ENCODE results near the gene IL10RB.
"Not testable (repeated sequence)": the region's sequence is repeated elsewhere in the genome, so short reads cannot be mapped to it uniquely, and the experiment has no call there.

Gene IL10RB

DNA sequence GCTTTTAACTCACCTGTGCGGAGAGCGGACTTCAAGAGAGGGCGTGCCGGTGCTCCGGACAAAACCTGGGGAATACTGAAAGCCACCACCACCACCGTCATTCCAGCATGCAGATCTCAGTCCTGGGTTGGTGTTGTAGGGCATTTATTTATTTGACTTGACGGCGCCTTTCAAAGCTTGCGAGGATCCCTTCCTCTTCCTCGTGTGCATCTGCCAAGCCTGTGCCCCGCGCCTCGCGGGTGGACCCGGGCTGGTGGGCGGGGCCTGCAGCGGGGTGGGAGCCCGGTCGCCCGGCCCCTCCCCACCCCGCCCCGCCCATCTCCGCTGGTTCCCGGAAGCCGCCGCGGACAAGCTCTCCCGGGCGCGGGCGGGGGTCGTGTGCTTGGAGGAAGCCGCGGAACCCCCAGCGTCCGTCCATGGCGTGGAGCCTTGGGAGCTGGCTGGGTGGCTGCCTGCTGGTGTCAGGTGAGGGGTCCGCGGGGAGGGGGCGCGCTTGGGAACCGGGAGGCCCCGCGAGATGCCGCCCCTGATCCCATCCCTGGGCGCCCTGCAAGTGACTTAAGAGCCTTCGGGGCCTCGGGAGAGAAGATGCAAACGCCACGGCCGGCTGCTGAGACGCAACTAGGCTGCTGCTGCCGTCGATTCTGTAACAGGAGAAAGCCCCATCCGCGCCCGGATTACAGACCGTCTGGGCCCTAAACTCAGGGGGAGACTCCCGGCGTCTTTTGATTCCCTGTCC, at the start of gene IL10RB:
Gene IL10RB (plus strand): TSS at position 318 of the 739 bp plus-strand sequence. CDS start 99 bp downstream, at position 417.
- peak; percentile 71 for DNase-seq (ENCODE audit: low spot score)

DNA sequence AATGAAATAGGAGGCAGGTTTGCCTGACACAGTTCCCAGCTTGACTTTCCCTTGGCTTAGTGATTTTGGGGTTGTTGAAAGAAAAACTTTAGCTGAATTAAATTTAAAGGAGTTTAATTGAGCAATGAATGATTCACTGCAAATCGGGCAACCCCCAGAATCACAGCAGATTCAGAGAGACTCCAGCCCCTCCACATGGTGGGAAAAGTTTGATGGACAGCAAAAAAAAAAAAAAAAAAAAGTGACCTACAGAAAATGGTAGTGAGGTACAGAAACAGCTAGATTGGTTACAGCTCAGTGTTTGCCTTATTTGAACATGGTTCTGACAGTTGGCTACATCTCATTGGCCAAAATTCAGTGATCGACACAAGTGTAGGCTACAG, 49.0 kb upstream of the IL10RB start:
- no peak for DNase-seq (ENCODE audit: low spot score)

DNA sequence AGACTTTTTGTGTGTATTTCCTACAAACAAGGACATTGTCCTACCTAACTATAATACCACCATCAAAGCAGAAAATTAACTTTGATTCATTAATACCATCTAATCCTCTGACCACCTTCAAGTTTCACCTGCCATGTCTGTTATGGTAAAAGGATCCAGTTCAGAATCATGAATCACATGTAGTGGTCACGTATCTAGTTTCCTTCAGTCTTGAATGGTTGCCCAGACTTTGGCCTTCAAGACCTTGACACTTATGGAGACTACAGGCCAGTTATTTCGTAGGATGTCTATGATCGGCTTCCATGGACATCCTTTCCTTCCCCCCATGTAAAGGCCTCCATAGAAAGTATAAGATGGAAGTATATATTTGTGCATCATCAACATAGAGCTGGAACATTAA, 46.9 kb upstream of the IL10RB start:
- no peak for DNase-seq (ENCODE audit: low spot score)

DNA sequence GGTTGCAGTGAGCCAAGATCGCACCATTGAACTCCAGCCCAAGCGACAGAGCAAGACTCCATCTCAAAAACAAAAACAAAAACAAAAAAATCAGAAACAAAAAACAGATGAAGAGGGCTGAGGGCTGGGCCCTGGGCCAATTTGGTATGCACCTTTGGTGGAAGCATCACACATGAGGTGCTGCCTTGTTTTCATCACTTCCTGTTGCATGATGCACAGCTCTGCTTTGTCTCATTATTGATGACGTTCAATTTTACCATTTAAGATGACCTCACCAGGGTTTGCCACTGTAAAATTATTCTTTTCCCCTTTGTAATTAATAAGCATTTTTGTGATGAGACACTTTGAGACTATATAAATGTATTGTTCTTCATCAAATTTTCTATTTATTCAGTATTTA, 46.2 kb upstream of the IL10RB start:
- DNase-seq (ENCODE audit: low spot score): no peak

DNA sequence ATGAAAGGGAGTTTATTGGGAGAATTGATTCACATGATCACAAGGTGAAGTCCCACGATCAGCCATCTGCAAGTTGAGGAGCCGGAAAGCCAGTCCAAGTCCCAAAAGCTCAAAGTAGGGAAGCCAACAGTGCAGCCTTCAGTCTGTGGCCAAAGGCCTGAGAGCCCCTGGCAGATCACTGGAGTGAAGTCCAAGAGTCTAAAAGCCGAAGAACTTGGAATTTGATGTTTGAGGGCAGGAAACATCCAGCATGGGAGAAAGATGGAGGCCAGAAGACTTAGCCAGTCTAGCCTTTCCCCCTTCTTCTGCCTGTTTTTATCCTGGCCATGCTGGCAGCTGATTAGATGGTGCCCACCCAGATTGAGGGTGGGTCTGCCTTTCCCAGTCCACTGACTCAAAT, 40.8 kb upstream of the IL10RB start:
- not testable (repeated sequence) for DNase-seq (ENCODE audit: low spot score)

DNA sequence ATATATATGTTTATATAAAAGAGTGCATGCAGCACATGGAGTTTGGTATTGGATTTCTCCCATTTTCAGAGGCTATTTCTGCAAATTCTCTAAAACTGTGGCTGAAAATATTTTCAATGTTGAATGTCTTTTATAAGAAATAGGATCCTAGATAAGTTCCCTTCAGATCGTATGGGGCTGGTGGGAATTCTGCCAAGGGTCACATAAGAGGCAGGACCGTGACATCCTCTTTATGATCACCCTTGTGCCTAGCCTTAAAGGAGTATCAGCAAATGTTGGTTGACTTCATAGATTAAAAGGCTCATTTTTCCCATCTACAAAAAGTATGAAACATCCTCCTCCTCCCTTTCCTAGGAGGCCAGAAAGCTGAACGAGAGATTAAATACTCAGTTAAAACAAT, 37.7 kb upstream of the IL10RB start:
- no peak for DNase-seq (ENCODE audit: low spot score)

DNA sequence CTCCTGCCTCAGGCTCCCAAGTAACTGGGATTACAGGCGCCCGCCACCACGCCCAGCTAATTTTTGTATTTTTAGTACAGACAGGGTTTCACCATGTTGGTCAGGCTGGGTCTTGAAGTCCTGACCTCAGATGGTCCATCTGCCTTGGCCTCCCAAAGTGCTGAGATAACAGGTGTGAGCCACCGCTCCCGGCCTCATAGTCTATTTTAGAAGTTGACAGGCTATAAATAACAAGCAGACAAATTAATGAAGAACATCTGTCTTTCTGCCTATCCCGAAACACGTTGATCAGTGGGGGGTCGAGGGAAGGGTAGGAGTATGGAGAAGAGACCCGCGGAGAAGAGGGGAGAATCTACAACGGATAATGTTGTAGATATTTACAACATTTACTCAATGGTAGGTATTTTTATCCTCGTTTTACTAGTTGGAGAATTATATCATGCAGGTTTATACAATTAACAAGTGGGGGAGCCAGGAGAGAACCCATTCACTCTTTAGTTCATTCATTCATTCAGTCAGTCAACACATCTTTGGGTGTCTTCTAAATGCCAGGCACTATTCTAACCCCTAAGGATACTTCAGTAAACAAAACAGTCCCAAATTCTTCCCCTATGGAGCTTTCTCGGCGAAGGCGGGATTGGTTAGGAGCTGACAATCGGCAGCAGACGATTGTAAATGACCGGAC, 36.9 kb upstream of the IL10RB start:
- no peak for DNase-seq (ENCODE audit: low spot score)

DNA sequence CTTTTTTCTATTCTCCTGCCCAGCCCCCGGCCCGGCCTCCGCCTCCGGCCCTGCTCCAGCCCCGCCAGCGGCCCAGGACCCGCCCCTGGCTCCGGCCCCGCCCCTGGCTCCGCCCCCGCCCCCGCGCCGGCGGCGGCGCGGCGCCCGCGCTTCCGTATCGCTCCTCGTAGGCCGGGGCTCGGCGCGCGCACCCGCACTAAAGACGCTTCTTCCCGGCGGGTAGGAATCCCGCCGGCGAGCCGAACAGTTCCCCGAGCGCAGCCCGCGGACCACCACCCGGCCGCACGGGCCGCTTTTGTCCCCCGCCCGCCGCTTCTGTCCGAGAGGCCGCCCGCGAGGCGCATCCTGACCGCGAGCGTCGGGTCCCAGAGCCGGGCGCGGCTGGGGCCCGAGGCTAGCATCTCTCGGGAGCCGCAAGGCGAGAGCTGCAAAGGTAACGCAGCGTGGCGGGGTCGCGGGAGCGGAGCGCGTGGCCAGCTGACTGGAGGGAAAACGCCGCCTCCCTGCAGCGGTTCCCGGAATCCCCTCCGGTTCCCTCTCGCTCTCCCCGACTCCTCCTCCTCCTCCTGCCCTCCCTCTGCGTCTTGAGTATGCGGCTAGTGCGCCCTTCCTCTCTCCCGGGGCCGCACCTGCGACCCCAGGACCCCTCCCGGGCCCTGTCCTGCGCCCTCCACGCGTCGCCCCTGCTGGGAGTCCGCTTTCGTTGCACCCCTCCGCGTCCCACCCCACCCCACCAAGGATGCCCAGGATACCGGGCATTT, 36.2 kb upstream of the IL10RB start, which contains the start of gene IFNAR2:
Gene IFNAR2 (plus strand): TSS at position 155 of the 761 bp plus-strand sequence. CDS start 11,985 bp downstream, outside the sequence.
- DNase-seq (ENCODE audit: low spot score): peak; percentile 73

DNA sequence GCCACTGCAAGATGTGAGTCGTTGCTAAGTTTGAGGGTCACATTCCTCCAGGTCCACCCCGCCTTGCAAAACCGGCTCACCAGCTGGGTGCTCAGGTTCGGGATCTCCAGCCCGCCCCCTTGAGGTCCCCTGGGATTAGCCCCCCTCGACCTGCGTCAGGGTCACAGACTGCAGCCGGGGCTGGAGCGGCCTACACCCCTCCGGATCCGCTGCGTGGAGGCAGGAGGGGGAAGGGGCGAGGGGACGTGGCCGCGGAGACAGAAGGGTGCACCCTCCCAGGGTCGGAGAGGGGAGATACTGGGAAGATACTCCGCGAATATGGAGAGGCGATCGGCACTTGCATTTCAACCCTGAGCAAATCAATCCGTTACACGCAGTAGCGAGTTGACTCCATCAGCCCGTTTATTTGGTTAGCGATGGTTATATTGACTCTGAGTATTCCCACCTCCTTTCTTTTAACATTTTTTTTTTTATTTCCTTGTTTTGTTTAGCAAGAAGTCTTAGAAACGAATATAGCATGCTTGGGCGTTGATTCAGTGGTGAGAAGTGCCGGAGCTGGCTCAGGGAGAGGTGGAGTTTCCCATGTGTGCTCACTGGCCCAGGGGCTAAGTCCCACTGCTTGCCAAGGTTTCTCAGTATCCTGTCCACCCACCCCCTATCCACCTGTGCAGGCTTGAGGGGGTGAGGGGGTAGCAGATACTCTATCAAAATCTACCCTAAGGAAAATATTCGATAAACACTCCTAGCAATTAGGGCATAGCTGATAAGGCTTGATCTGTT, 35.4 kb upstream of the IL10RB start:
- DNase-seq (ENCODE audit: low spot score): peak; percentile 21

DNA sequence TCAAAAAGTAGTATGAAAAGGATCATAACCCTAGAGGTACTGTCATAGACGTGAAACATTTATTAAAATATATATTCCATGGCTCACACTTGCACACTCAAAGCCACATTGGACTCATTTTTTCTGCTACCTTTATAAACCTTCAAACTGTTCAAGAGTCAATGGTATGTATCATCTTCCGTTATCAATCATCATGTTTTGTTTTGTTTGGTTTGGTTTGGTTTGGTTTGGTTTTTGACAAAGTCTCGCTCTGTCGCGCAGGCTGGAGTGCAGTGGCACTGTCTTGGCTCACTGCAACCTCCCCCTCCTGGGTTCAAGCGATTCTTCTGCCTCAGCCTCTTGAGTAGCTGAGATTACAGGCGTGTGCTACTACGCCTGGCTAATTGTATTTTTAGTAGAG, 34.6 kb upstream of the IL10RB start:
- DNase-seq (ENCODE audit: low spot score): no peak

DNA sequence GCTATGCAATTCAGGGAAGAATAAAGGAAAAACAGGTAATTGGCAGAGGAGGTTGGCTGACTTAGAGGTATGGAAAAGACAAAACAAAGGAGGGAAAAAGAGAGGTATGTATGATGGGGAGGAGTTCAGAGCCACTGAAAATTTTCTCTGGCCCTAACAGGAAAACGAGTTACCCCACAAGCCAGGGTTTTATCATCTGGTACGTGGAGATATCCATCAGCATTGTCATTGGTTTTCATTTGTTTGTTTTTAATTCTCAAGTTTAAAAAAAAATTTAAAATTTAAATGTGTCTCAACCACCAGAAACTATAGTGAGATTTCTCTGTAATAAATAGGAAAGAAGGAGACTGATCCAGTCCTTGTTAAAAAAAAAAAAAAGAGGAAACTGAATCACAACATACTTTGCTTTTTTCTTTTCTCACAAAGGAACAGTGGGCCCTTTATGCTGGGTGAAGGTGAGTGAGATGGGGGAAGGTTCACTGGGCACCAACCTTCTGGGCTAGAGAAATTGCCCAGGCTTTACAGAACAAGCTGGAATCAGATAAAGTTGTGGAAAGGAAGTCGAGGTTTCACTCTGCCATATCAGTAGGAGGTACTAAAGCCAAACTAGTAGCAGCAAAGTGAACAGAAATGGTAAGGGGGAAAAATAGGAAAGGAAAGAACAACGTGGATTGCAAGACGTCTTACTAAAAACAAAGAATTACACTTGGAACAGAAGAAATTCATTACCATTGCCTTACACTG, 33.7 kb upstream of the IL10RB start:
- no peak for DNase-seq (ENCODE audit: low spot score)

DNA sequence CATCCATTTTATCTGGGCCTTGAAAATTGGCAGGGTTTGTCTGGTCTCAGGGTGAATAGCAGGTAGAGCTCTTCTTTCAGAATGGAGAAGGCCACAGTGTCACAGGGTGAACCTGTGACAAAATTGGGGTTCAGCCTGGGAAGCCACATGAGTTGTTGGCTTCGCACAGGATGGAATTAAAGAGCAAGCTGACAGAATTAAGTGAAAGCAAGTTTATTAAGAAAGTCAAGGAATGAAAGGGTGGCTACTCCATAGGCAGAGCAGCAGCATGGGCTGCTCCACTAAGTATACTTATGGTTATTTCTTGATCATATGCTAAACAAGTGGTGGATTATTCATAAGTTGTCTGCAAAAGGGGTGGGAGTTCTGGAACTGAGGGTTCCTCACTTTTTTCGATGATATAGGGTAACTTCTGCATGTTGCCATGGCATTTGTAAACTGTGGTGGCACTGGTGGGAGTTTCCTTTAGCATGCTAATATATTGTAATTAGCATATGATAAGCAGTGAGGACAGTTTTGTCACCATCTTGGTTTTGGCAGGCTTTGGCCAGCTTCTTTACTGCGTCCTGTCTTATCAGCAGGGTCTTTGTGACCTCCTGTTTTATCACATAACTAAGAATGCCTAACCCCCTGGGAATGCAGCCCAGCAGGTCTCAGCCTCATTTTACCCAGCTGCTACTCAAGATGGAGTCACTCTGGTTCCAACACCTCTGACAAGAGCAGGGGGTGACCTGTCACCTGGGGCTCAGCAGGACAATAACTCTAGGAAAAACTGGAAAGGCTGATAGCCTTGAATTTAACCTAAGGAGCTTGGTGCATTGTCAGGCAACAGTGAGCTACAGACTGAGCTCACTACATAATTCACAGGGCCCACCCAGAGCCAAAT, 31.3 kb upstream of the IL10RB start:
- no peak for DNase-seq (ENCODE audit: low spot score)

DNA sequence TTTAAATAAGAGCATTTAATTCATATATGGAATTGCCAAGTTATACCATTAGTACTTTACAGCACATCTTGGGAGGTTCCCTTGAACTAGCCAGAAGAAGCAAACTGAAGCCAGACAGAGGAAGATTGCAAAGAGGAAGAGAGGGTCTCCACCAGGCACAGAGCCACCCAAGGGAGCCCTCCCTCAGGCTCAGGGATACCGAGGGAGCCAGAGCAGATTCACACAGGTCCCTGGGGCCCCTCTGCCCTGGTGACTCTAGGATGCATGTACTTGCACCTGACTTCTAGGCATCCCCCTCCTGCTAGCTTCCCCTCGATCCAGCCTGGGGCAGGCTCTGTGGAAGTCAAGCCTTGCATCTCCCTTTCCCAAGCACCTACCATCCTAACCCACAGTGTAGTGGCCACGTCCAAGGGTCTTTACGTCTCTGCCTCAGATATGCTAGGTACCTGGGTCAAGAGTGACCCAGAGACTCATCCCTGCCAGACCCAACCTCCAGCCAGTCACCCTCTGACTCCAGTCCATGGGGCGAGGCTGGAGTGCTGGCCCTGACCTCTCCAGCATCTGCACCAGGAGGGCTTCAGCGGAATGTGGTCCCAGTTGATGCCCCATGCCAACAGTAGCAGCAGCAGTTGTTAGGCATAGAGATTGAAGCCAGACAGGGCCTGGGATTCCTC, 30.0 kb upstream of the IL10RB start:
- DNase-seq (ENCODE audit: low spot score): no peak

DNA sequence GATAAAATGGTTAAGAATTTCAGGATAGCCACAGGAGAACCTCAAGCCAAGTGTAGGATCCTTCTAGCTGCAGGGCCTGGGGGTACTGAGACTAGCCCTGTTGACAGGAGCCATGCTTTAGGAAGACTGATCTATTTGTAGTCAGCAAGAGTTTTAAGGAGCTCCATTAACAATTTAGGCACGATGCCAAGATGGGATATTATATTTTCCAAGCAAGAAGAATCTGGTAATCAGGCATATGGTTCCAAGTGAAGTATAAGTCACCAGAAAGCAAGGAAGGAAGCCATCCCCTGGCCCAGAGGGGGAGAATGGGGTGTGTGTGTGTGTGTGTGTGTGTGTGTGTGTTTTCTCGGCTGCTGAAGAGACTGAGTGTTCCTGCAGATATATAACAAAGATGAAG, 29.4 kb upstream of the IL10RB start:
- DNase-seq (ENCODE audit: low spot score): no peak

DNA sequence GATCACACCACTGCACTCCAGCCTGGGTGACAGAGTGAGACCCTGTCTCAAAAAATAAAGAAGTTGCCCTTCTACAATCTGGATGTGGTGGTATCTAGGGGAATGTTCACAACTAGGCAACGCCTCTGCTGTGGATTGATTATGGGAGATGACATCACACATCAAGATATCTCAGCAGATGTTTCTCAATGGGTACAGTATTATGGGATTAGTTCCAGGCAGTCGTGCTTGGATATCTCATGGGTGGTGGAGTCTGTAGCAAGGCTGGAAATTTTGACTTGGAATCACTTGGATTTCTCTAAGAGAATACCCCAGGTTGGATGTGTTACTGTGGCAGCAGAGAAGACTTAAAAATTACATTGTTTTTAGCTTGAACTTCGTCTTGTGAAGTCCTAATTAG, 28.7 kb upstream of the IL10RB start:
- DNase-seq (ENCODE audit: low spot score): no peak

DNA sequence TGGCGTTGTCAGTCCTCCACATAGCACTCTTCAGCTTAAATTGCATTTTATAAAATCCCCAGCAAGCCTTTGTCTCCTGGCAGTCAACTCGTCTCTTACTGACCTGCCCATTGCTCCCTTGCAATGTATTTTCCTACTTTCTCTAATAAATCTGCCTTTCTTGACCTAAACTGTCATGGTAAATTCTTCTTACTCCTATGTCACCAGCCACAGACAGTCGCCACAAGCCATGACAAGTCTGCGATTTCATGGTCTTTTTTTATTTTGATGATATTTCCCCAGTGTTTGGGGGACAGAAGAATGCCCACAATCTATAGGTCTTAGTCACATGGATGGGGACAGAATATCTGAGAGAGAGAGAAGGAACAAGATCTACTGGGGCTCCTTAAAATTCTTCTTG, 28.0 kb upstream of the IL10RB start:
- DNase-seq (ENCODE audit: low spot score): no peak

DNA sequence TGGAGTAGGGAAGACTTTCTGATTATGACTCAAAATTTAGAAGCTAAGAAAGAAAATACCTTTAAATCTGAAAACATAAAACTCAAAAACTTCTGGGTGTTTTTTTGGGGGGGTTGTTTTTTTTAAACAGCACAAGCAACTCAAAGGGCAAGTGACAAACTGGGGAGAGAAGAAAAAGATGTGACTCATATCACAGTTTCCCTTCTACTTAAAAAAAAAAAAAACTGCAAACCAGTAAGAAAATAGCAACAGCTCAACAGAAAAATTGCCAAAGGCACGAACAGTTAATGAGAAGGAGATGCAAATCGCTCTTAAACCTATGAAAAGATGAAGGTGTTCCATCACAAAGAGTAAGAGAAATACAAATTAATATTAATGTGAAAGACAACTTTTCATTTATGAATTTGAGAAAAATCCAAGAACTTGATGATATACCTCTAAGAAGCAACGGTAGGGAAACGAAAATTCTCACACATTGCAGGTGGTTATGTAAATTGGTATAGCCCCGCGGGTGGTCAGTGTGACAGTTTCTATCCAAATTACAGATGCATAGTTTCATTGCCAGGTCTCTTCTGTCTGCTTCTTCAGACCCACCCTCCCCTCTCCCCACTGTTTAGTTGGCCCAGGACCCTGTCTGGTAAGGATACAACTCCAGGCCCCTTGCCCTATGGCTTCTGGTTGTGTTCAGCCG, 27.5 kb upstream of the IL10RB start:
- DNase-seq (ENCODE audit: low spot score): no peak

DNA sequence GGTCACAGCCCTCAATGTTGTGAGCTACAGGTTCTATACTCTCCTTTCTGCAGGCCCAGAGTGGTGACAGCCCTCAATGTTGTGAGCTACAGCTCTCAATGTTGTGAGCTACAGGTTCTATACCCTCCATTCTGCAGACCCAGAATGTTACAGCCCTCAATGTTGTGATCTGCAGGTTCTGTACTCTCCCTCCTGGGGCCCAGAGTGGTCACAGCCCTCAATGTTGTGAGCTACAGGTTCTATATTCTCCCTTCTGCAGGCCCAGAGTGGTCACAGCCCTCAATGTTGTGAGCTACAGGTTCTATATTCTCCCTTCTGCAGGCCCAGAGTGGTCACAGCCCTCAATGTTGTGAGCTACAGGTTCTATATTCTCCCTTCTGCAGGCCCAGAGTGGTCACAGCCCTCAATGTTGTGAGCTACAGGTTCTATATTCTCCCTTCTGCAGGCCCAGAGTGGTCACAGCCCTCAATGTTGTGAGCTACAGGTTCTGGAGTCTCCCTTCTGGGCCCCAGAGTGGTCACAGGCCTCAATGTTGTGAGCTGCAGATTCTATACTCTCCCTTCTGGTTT, 26.5 kb upstream of the IL10RB start:
- not testable (repeated sequence) for DNase-seq (ENCODE audit: low spot score)

DNA sequence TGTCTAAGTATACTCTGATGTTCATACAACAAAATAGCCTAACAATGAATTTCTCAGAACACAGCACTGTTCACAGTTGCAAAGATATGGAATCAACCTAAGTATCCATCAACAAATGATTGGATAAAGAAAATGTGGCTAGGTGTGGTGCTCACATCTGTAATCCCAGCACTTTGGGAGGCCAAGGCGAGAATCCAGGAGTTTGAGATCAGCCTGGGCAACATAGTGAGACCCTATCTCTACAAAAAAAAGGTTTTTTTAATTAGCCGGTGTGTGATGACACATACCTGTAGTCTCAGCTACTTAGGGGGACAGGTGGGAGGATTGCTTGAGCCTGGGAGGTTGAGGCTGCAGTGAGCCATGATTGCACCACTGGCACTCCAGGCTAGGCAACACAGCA, 25.8 kb upstream of the IL10RB start:
- no peak for DNase-seq (ENCODE audit: low spot score)

All from LoVo (cell line).